ENCODE results near the gene DHX40. TPM values are rescaled to one million over a fixed set of nuclear protein-coding genes. Genes with fewer than 3 reads are reported as not detected.

Gene DHX40
- total and polyA plus RNA-seq, 2 donors (not counting 1 experiment from before 2014, with no cell fraction given) = 41.9 to 58.6 TPM

GRCh38 chr17:59620518-59621259 is 55.3 kb downstream of the DHX40 start:
- TF ChIP-seq, protein P1, sequence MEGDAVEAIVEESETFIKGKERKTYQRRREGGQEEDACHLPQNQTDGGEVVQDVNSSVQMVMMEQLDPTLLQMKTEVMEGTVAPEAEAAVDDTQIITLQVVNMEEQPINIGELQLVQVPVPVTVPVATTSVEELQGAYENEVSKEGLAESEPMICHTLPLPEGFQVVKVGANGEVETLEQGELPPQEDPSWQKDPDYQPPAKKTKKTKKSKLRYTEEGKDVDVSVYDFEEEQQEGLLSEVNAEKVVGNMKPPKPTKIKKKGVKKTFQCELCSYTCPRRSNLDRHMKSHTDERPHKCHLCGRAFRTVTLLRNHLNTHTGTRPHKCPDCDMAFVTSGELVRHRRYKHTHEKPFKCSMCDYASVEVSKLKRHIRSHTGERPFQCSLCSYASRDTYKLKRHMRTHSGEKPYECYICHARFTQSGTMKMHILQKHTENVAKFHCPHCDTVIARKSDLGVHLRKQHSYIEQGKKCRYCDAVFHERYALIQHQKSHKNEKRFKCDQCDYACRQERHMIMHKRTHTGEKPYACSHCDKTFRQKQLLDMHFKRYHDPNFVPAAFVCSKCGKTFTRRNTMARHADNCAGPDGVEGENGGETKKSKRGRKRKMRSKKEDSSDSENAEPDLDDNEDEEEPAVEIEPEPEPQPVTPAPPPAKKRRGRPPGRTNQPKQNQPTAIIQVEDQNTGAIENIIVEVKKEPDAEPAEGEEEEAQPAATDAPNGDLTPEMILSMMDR (conservative IDR thresholded peaks at IDR 0.05 in 1 of 2, IDR thresholded peaks at IDR 0.05 in 1 of 2; ENCODE audit: low read depth in 1 of 2, low read length in 2 of 2) = no peak
- TF ChIP-seq EZH2 (IDR thresholded peaks at IDR 0.05; ENCODE audit: low read length, missing control alignments) = no peak
- Histone ChIP-seq H3K27ac (ENCODE audit: insufficient read depth, low read length) (peak overlapping the region; percentile 94), H3K4me1 (ENCODE audit: control insufficient read depth, extremely low read depth, insufficient read depth, low read length) (peaks cover 5% of the 10 kb centered on the region), H2AFZ (ENCODE audit: low read length) (no peak overlapping the region), H3K9me3 (ENCODE audit: control insufficient read depth, insufficient read depth, low read depth, low read length) (no peaks in the 10 kb centered on the region), H3K36me3 (ENCODE audit: control insufficient read depth, insufficient read depth, low read length) (no peaks in the 10 kb centered on the region), H4K20me1 (ENCODE audit: control insufficient read depth, extremely low read depth, insufficient read depth, low read length) (peaks cover 10% of the 10 kb centered on the region), H3K27me3 (ENCODE audit: control insufficient read depth, insufficient read depth, low read length) (no peaks in the 10 kb centered on the region), H3K4me3 (replicated peaks in 1 of 4; ENCODE audit: control extremely low read depth in 1 of 4, insufficient read depth in 1 of 4, low read depth in 3 of 4, low read length in 4 of 4) (peak overlapping the region; percentile 89 to 99 (median 97)), H3K9ac (ENCODE audit: insufficient read depth, low read length) (peak overlapping the region; percentile 86), H3K4me2 (ENCODE audit: extremely low read depth, insufficient read depth, low read length) (peak overlapping the region; percentile 84), H3K79me2 (ENCODE audit: control insufficient read depth, insufficient read depth, low read length) (peaks cover 65% of the 10 kb centered on the region)
- peak in 1 of 2 donors; percentile 33 for DNase-seq (ENCODE audit: low read depth in 2 of 2)

GRCh38 chr17:59621771-59622170 is 56.4 kb downstream of the DHX40 start:
- Histone ChIP-seq H4K20me1 (ENCODE audit: control insufficient read depth, extremely low read depth, insufficient read depth, low read length) (peaks cover 18% of the 10 kb centered on the region), H3K36me3 (ENCODE audit: control insufficient read depth, insufficient read depth, low read length) (no peaks in the 10 kb centered on the region), H3K4me1 (ENCODE audit: control insufficient read depth, extremely low read depth, insufficient read depth, low read length) (peaks cover 3% of the 10 kb centered on the region), H3K27me3 (ENCODE audit: control insufficient read depth, insufficient read depth, low read length) (no peaks in the 10 kb centered on the region), H3K9me3 (ENCODE audit: control insufficient read depth, insufficient read depth, low read depth, low read length) (no peaks in the 10 kb centered on the region), H3K4me3 (replicated peaks in 1 of 4; ENCODE audit: control extremely low read depth in 1 of 4, insufficient read depth in 1 of 4, low read depth in 3 of 4, low read length in 4 of 4) (peak overlapping the region; percentile 89 to 99 (median 97)), H2AFZ (ENCODE audit: low read length) (no peak overlapping the region), H3K4me2 (ENCODE audit: extremely low read depth, insufficient read depth, low read length) (peak overlapping the region; percentile 84), H3K27ac (ENCODE audit: insufficient read depth, low read length) (no peak overlapping the region), H3K9ac (ENCODE audit: insufficient read depth, low read length) (no peak overlapping the region), H3K79me2 (ENCODE audit: control insufficient read depth, insufficient read depth, low read length) (peaks cover 76% of the 10 kb centered on the region)
- TF ChIP-seq, protein P1 (conservative IDR thresholded peaks at IDR 0.05 in 1 of 2, IDR thresholded peaks at IDR 0.05 in 1 of 2; ENCODE audit: low read depth in 1 of 2, low read length in 2 of 2) = no peak
- no peak for DNase-seq (ENCODE audit: low read depth in 2 of 2)

DNA sequence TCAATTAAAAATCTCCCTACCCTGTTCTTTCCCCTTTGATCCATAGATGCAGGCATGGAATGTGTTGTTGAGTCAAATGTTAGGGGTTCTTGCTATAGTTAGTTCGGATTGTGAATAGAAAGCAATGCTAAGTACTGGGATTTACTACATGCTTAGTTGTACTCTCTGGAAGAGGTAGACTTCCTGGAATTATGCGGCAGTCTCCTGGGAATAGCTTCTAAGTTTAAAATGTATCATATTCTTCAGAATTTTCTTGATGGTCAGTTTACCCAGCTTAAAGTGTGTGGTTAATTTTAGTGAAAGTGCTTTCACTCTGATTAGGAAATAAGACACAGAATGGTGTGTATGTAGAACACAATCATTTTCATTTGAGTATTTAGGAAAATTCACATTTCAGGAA is 57.7 kb downstream of the DHX40 start:
- no peak overlapping the region for H2AFZ ChIP-seq (ENCODE audit: low read length)
- no peak overlapping the region for H3K9ac ChIP-seq (ENCODE audit: insufficient read depth, low read length)
- peaks cover 25% of the 10 kb centered on the region for H4K20me1 ChIP-seq (ENCODE audit: control insufficient read depth, extremely low read depth, insufficient read depth, low read length)
- H3K36me3 ChIP-seq (ENCODE audit: control insufficient read depth, insufficient read depth, low read length) = no peaks in the 10 kb centered on the region
- H3K9me3 ChIP-seq (ENCODE audit: control insufficient read depth, insufficient read depth, low read depth, low read length) = no peaks in the 10 kb centered on the region
- H3K4me1 ChIP-seq (ENCODE audit: control insufficient read depth, extremely low read depth, insufficient read depth, low read length) = peaks cover 6% of the 10 kb centered on the region
- no peak overlapping the region for H3K27ac ChIP-seq (ENCODE audit: insufficient read depth, low read length)
- no peak for DNase-seq (ENCODE audit: low read depth in 2 of 2)
- no peak for TF ChIP-seq EZH2 (IDR thresholded peaks at IDR 0.05; ENCODE audit: low read length, missing control alignments)
- TF ChIP-seq, protein P1 (conservative IDR thresholded peaks at IDR 0.05 in 1 of 2, IDR thresholded peaks at IDR 0.05 in 1 of 2; ENCODE audit: low read depth in 1 of 2, low read length in 2 of 2) = no peak
- H3K4me3 ChIP-seq (replicated peaks in 1 of 4; ENCODE audit: control extremely low read depth in 1 of 4, insufficient read depth in 1 of 4, low read depth in 3 of 4, low read length in 4 of 4) = peak overlapping the region; percentile 89 to 99 (median 97)
- peaks cover 88% of the 10 kb centered on the region for H3K79me2 ChIP-seq (ENCODE audit: control insufficient read depth, insufficient read depth, low read length)
- H3K27me3 ChIP-seq (ENCODE audit: control insufficient read depth, insufficient read depth, low read length) = no peaks in the 10 kb centered on the region
- H3K4me2 ChIP-seq (ENCODE audit: extremely low read depth, insufficient read depth, low read length) = peak overlapping the region; percentile 84
